RWPE2 (cell line): ENCODE measurements around the gene SLC48A1.

ENCODE experiments used
- ATAC-seq: fragments of 200-7000 bp; cut with Tn5 transposase; 3 replicates; pipeline ENCODE4 v1.9.1; 2021; ENCODE audit warnings: low read depth
- DNase-seq: peaks from one replicate; pipeline ENCODE4 v3.0.0-alpha.2; 2020; ENCODE audit warnings: low spot score
- H3K27ac ChIP-seq: fragments of 450-650 bp; 2 replicates; pipeline ENCODE4 v1.5.1; 2017; ENCODE audit warnings: mild to moderate bottlenecking; ENCODE audit not compliant: poor library complexity, severe bottlenecking
- H3K27me3 ChIP-seq: fragments of 250-450 bp; sonication (Bioruptor Pico); 2 replicates; pipeline ENCODE4 v1.5.1; 2021; ENCODE audit warnings: mild to moderate bottlenecking, moderate library complexity; ENCODE audit not compliant: insufficient read depth, poor library complexity, severe bottlenecking
- H3K36me3 ChIP-seq: fragments of 250-450 bp; sonication (Bioruptor Pico); 2 replicates; pipeline ENCODE4 v1.5.1; 2020; ENCODE audit warnings: low read depth, mild to moderate bottlenecking, moderate library complexity
- H3K4me1 ChIP-seq: fragments of 250-450 bp; sonication (Bioruptor Pico); 2 replicates; pipeline ENCODE4 v1.5.1; 2021; ENCODE audit warnings: mild to moderate bottlenecking, moderate library complexity; ENCODE audit not compliant: insufficient read depth, poor library complexity, severe bottlenecking
- H3K4me3 ChIP-seq: fragments of 250-450 bp; sonication (Bioruptor Pico); 2 replicates; pipeline ENCODE4 v1.5.1; 2021; ENCODE audit warnings: mild to moderate bottlenecking, moderate library complexity; ENCODE audit not compliant: severe bottlenecking
- H3K9me3 ChIP-seq: fragments of 250-450 bp; sonication (Bioruptor Pico); 2 replicates; pipeline ENCODE4 v1.5.1; 2021; ENCODE audit warnings: mild to moderate bottlenecking, moderate library complexity; ENCODE audit not compliant: severe bottlenecking
- TF ChIP-seq, protein P1 (sequence below): fragments of 450-650 bp; IDR thresholded peaks from one replicate; pipeline ENCODE4 v1.5.1; 2017; ENCODE audit warnings: mild to moderate bottlenecking, moderate library complexity; ENCODE audit not compliant: poor library complexity, severe bottlenecking

SLC48A1 gene

DNA sequence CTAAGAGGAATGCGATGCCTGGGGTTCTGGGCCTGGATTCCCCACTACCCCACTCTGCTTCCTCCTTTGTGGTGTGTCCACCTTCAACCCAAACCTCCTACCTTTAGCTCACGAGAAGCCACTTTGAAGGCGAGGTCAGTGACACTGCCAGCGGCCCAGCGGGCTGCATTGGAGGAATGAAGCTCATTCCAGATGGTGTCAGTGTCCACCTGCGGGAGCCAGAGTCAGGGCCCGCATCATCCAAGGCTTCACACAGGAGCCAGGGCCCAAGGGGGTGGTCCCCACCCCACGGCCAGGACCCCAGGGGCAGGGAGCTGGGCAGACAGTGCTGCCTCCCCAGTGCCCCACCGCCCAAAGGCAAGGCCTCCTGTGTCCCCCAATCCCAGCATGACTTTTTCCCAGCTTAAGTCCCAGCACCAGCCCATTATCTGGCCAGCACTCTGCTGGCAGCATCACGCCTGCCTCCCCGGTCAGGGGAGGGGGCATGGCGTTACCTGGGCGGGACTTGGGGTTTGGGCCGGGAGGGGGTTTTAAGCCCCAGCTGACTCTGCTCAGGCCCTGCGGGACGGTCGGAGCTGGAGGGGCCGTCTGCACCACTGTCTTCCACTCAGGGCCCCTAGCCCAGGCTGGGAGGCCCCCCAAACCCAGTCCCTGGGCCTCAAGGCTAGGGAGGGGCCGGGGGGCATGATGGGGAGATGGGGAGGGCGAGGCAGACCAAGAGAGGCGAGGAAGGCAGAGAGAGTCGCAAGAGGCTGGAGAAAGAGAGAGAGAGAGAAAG is 16.9 kb downstream of the SLC48A1 start:
- no peaks in the 10 kb centered on the region for H3K4me1 ChIP-seq

DNA sequence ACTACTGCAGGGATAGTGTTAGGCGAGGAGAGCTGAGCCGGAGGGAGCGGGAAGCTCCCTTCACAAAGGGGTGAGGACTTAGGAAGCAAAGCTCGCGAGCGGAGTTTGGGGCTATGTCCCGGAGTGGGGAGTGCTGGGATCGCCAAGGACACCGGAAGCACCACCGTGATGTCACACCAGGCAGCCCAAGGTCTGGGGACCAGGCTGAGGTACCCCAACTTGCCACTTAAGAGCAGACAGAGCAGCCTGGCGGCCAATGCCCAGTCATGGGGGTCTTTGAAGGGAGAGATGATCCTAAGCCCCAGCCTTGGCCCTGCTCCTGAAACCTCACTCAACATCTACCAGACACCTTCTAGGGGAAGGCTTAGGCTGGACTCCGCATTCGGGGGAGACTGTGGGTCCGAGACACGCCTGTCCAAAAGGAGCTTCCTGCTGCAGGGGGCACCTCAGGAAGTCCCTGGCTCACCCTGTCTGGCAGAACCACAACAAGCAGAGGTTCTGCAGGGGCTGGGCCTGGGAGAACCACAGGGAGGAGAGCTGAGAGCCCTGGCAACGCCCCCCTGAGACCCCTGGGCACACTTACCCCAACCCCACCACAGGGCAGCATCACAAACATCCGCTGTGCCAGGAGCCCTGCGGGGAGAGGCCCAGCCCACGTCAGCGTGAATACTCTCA is 17.8 kb downstream of the SLC48A1 start:
- Histone ChIP-seq H3K4me1 (no peaks in the 10 kb centered on the region), H3K9me3 (no peaks in the 10 kb centered on the region), H3K36me3 (peaks cover 85% of the 10 kb centered on the region), H3K4me3 (no peak overlapping the region), H3K27me3 (no peaks in the 10 kb centered on the region), H3K27ac (no peak overlapping the region)
- TF ChIP-seq, protein P1, sequence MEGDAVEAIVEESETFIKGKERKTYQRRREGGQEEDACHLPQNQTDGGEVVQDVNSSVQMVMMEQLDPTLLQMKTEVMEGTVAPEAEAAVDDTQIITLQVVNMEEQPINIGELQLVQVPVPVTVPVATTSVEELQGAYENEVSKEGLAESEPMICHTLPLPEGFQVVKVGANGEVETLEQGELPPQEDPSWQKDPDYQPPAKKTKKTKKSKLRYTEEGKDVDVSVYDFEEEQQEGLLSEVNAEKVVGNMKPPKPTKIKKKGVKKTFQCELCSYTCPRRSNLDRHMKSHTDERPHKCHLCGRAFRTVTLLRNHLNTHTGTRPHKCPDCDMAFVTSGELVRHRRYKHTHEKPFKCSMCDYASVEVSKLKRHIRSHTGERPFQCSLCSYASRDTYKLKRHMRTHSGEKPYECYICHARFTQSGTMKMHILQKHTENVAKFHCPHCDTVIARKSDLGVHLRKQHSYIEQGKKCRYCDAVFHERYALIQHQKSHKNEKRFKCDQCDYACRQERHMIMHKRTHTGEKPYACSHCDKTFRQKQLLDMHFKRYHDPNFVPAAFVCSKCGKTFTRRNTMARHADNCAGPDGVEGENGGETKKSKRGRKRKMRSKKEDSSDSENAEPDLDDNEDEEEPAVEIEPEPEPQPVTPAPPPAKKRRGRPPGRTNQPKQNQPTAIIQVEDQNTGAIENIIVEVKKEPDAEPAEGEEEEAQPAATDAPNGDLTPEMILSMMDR, result no peak
- no peak for DNase-seq
- ATAC-seq, result no peak

More for the DNA sequence above, 16.9 kb downstream of the SLC48A1 start:
- H3K27me3 ChIP-seq, result no peaks in the 10 kb centered on the region
- no peak overlapping the region for H3K27ac ChIP-seq
- ATAC-seq (no peak), DNase-seq (no peak)
- H3K36me3 ChIP-seq, result peaks cover 85% of the 10 kb centered on the region
- no peaks in the 10 kb centered on the region for H3K9me3 ChIP-seq
- H3K4me3 ChIP-seq, result no peak overlapping the region
- TF ChIP-seq, protein P1, result no peak

DNA sequence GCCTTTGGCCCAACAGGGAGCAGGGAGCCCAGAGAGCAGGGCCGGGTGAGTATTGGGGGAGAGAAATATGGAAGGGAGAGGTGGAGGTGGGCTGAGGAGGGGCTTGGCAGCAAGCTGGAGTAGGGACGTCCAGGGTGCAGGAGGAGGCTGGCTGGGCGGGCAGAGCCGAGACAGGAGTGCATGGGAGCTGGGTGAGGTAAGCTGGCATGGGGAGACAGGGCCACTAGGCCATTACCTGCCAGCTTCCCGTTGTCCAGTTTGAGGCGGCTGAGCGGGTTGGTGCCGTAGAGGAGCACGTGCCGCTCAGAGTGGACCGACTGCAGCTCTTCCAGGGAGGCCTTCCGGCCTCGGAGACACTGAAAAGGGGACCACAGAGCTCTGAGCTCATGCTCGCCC is 18.3 kb downstream of the SLC48A1 start:
- H3K4me3 ChIP-seq, result no peak overlapping the region
- DNase-seq (no peak), ATAC-seq (no peak)
- TF ChIP-seq, protein P1, result no peak
- no peaks in the 10 kb centered on the region for H3K4me1 ChIP-seq
- no peak overlapping the region for H3K27ac ChIP-seq
- H3K36me3 ChIP-seq, result peaks cover 82% of the 10 kb centered on the region
- no peaks in the 10 kb centered on the region for H3K9me3 ChIP-seq
- no peaks in the 10 kb centered on the region for H3K27me3 ChIP-seq

DNA sequence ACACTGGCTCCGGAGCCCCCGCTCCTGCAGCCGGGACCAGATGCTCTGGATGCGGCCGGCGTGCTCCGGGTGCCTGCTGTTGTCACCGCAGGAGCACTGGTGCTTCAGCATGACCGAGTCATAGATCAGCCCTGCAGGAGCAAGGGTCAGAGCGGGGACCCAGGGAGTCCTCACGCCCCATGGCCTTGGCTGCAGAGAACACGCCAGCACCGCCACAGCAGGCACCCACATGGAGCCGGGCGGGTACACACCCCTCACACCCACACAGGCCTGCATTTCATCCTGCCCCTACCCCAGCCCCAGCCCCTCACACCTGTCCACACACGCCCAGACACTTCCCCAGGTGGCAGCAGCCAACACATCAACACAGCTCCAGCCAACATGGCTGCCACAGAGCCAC is 18.8 kb downstream of the SLC48A1 start:
- no peak overlapping the region for H3K27ac ChIP-seq
- H3K36me3 ChIP-seq, result peaks cover 77% of the 10 kb centered on the region
- TF ChIP-seq, protein P1, result no peak
- DNase-seq (no peak), ATAC-seq (no peak)
- H3K4me3 ChIP-seq, result no peak overlapping the region
- H3K9me3 ChIP-seq, result no peaks in the 10 kb centered on the region
- H3K4me1 ChIP-seq, result no peaks in the 10 kb centered on the region
- H3K27me3 ChIP-seq, result no peaks in the 10 kb centered on the region
